ENCODE data around the gene MVK. TPM values are rescaled to one million over a fixed set of nuclear protein-coding genes. Genes with fewer than 3 reads are reported as not detected.

The MVK gene
- total RNA-seq, 1 donor: 9.7 TPM

DNA sequence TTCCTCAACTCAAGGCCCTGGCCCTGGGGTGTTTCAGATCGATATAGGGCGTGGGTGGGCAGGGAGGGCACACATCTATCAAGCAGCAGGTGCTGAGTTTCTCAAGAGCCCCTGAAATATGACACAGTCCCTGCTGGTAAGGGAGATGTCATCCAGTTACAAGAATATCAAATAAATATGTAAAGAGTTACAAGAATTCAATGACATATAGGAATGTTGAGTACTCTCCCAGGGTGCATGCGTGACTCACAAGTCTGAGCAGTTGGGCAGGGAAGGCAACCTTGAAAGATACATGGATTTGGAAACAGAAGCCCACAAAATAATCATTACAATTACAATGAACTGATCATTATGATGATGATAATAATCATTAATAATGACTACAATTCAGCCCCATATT, 35.2 kb downstream of the MVK start:
- no peak for DNase-seq (ENCODE audit: low read depth)
- H3K4me3 ChIP-seq (ENCODE audit: low read depth, low read length): no peak overlapping the region
- TF ChIP-seq, protein P1, sequence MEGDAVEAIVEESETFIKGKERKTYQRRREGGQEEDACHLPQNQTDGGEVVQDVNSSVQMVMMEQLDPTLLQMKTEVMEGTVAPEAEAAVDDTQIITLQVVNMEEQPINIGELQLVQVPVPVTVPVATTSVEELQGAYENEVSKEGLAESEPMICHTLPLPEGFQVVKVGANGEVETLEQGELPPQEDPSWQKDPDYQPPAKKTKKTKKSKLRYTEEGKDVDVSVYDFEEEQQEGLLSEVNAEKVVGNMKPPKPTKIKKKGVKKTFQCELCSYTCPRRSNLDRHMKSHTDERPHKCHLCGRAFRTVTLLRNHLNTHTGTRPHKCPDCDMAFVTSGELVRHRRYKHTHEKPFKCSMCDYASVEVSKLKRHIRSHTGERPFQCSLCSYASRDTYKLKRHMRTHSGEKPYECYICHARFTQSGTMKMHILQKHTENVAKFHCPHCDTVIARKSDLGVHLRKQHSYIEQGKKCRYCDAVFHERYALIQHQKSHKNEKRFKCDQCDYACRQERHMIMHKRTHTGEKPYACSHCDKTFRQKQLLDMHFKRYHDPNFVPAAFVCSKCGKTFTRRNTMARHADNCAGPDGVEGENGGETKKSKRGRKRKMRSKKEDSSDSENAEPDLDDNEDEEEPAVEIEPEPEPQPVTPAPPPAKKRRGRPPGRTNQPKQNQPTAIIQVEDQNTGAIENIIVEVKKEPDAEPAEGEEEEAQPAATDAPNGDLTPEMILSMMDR (IDR thresholded peaks at IDR 0.05; ENCODE audit: insufficient read depth, low read length): no peak

DNA sequence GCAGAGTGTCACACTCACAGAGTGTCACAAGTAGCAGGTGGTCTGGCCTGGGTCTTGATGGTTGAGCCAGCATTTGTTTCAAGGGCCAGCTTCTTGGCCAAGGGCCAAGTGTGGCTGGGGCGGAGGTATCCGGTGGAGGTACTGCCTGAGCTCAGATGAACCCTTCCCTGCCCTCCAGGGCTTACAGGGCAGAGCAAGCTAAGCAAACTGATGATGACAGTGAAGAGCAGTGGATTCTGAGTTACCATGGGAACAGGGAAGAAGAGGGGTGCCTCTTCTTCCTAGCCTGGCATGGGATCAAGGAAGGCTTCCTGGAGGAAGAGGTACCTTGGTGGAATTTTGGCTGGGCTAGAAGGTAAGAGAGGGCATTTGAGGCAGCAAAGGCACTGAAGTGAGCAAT, 35.7 kb downstream of the MVK start:
- H3K4me3 ChIP-seq (ENCODE audit: low read depth, low read length): no peak overlapping the region
- DNase-seq (ENCODE audit: low read depth): no peak
- TF ChIP-seq, protein P1 (IDR thresholded peaks at IDR 0.05; ENCODE audit: insufficient read depth, low read length): no peak

DNA sequence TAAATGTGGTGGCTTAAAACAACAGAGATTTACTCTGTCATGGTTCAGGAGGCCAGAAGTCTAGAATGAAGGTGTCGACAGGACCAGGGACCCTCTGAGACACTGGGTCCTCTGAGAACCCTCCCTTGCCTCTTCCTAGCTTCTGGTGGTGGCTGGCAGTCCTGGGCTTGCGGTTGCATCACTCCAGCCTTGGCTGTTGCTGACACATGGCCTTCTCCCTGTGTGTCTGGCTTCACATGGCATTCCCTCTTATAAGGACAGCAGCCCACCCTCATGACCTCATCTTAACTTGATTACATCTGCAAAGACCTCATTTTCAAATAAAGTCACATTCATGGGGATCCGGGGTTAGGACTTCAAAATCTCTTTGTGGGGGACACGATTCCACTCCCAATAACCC, 36.9 kb downstream of the MVK start:
- no peak overlapping the region for H3K4me3 ChIP-seq (ENCODE audit: low read depth, low read length)
- TF ChIP-seq, protein P1 (IDR thresholded peaks at IDR 0.05; ENCODE audit: insufficient read depth, low read length): no peak
- DNase-seq (ENCODE audit: low read depth): no peak

DNA sequence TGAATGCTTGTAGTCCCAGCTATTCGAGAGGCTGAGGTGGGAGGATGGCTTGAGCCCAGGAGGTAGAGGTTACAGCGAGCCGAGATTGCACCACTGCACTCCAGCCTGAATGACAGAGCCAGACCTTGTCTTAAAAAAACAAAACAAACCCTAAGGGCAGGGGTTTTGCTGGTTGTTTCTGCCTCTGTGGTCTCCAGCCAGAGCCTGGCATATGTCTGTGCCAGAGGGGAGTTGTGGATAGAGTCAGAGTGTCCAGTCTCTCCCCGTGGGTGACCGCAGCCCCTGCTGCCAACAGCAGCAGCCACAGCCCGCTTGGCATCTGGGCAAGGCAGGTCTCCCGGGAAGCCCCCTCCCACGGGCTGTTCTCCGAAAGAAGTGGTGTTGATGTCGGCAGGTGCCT, 37.6 kb downstream of the MVK start:
- no peak for DNase-seq (ENCODE audit: low read depth)
- H3K4me3 ChIP-seq (ENCODE audit: low read depth, low read length): no peak overlapping the region
- TF ChIP-seq, protein P1 (IDR thresholded peaks at IDR 0.05; ENCODE audit: insufficient read depth, low read length): no peak

DNA sequence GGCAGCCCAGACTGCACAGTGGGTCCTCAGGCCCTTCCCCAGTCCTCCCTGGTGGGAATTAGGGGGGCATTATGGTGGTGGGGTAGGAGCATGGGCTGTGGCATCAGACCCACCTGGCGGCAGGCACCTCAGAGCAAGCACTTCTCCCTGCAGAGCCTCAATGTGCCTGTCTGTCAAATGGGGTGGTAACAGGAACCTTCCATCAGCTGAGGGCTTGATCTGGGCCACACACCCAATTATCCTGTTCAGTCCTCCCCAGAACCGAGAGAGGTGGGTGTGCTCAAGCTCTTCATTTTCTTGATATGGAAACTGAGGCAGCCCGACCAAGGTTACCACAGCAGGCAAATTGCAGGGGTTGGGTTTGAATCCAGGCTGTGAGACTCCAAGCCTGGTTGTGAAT, 38.4 kb downstream of the MVK start:
- DNase-seq (ENCODE audit: low read depth): no peak
- no peak overlapping the region for H3K4me3 ChIP-seq (ENCODE audit: low read depth, low read length)
- TF ChIP-seq, protein P1 (IDR thresholded peaks at IDR 0.05; ENCODE audit: insufficient read depth, low read length): no peak

DNA sequence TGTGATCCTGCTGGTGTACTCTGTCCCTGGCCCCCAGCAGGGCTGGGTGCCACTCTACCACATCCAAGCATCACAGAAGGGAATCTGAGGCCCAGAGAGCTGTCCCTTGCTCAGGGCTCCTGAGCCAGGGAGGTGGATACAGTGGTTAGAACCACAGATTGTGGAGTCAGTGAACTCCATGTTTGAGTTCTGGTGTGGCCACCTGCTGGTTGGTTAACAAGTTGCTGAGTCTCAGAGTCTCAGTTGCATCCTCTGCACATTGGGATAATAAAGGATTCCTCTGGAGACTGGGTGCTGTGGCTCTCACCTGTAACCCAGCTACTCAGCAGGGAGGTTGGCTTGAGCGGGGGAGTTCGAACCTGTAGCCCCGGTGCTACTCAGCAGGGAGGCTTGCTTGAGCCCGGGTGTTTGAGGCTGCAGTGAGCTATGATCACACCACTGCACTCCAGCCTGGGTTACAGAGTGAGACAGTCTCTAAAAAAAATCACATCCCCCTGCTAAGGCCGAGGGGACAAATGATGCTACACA, 39.4 kb downstream of the MVK start:
- TF ChIP-seq, protein P1 (IDR thresholded peaks at IDR 0.05; ENCODE audit: insufficient read depth, low read length): peak; percentile 35
- DNase-seq (ENCODE audit: low read depth): peak; percentile 6
- no peak overlapping the region for H3K4me3 ChIP-seq (ENCODE audit: low read depth, low read length)
